Kasumi-1 (cell line): ENCODE results near the gene ANKRD34B.
"Not testable (repeated sequence)": the region's sequence is repeated elsewhere in the genome, so short reads cannot be mapped to it uniquely, and the experiment has no call there.

Source experiments
- DNase-seq, 2 experiments: peaks; one replicate each; lab custom pipeline; 2025; lab: John Stamatoyannopoulos, UW

Gene ANKRD34B

DNA sequence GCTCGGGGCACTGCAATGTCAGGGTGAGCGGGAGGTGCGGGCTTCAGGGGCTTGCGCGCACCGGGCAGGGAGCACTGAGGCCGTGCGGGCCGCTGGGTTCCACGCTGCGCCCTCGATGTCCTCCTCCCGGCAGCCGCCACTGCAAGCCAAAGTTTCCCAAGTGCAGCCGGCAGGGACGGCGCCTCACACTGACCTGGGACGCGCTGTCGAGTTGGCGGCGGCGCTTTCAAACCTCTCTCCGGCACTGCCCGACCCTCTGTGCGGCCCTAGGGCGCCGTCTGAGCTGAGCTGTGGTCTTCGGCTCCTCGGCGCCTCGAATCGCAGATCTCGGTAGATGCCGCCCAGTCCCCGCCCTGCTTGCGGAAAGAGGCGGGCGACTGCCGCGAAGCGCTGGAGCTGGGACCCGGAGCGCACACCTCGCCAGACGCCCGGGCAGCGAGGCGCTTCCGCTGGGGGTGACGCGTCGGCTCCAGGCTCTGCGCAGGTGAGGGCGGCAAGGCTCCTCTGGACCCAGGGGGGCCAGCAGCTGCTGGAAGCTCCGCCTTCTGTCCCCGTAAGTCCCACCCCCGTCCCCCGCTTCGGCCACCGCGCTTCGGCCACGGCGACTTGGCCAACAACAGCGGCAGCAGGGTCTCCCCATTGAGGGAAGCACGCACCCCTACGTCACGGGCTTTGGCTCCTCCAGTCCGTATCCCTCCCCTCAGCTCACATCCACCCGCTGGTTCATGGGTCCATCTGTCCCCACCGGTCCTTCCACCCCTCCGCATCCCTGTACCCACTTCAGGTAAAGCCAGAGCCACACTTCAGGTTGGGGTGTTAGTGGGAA is at the start of gene ANKRD34B:
TSS of gene ANKRD34B (minus strand) at position 320 of the 826 bp plus-strand sequence. CDS start 10,261 bp downstream, outside the sequence.
- DNase-seq = no peak

DNA sequence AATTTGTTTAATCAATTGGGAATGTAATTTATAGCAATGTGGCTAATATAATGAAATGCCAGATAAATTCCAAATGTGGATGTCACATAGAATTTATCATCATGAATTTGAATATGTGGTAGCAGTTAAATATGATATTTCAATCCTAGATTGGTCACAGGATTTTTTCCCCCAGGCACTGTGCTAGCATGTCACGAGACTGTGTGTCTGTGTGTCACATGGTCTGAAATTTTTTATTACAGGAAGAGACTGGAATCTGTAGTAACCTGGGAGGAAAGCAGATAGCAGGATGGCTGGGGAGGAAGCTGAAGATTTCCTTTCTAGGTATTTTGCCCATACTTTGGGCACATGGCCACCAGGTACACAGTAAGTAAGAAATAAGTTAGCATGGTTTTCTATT is 49.0 kb upstream of the ANKRD34B start:
- DNase-seq = no peak

DNA sequence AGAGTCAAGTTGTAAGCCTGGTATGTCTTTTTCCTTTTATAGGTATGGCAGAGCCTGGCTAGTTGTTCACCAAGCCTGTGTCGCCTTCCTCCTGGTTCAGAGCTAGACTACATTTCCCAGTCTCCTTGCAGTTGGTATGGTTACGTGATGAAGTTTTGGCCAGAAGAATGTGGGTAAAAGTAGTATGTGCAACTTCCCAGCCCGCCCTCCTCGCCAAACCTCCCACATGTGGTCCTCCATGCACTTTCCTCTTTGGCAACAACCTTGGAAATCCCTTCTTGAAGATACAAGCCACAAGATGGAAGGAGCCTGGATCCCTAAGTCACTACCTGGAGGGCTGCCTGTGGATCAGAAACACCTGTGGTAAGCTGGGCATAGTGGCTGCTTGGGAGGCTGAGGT is 48.4 kb upstream of the ANKRD34B start:
- DNase-seq = no peak

DNA sequence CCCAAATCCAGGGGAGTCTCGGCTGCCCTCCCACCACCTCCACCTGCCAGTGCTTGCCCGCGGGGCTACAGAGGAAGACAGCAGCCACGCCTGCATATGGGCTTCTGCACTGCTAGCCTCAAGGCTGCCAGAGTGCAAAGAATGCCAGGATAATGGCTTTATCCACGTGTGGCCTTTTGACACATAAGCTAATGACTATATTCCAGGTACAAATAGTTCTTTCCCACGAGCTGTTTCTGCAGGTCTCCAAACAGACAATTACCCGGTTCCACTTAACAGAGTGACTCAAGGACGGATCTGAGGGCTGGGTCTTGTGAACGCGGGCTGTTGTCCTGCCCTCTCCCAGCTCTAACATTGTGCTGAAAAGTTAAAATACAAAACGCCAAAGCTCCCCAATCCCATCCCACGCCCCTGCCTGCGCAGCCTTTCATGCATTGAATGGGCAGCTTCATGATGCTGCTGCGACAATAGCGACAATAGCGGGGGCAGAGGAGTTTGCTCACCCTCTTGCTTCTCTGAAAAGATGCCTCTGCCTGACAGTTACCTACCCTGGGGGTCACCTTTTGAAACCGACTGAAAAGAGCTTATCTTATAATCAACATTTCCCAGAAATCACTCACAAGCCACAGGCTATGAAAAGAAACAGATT is 45.3 kb upstream of the ANKRD34B start:
- no peak for DNase-seq

DNA sequence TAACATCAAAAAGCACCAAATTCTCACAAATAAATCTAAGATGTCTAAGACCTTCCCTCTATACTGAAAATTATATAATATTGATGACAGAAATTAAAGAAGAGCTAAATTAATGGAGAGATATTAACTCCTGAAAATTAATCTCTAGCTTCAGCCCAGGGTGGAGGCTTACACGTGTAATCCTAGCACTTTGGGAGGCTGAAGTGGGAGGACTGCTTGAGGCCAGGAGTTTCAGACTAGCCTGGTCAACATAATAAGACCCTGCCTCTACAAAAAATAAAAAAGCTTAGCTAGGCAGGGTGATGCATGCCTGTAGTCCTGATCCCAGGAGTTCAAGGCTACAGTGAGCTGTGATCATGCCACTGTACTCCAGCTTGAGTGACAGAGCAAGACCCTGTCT is 39.6 kb upstream of the ANKRD34B start:
- DNase-seq = no peak

DNA sequence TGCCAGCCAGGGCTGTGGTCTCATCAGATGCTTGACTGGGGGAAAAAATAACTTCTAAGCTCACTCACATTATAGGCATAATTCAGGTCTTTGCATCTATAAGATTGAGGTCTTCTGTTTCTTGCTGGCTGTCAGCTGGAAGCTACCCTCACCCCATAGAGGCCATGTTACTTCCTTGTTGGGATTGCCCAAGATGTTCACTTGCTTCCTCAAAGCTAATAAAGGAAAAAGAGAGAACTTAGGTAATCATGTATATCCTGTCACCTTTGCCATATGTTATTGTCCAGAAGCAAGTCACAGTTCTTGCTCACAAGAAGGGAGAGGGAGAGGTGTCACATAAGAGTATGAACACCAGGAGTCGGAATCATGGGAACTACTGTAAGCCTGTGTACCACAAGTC is 38.7 kb upstream of the ANKRD34B start:
- DNase-seq = peak; percentile 80 to 85

DNA sequence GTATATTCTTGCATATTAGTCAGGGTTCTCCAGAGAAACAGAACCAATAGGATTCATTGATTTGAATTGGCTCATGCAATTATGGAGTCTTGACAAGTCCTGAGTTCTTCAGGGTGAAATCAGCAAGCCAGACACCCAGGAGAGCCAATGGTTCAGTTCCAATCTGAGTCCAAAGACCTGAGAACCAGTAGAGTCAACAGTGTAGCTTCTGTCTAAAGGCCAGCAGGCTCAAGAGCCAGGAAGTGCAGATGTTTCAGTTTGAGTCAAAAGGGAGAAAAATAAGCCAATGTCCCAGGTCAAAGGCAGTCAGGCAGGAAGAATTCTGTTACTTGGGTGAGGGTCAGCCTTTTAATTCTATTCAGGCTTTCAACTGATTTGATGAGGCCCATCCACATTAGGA is 37.8 kb upstream of the ANKRD34B start:
- no peak for DNase-seq

DNA sequence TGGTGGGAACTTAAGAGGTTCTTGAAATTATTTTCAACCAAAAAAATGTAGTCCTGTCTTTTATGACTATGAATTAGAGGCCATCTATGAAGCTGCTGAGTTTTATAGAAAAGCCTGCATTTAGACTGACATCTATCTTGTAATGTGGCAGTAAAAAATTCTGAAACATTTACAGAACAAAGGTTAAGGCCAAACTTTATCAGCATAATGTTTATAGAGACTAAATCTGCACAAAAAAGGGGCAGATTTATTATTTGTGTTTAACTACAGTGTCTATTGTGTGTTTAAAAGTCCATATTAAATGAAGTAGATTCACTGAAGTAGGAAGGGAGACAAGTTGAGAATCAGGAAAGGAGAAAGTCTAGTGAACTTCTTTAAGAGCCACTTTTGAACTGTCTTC is 37.3 kb upstream of the ANKRD34B start:
- no peak for DNase-seq

DNA sequence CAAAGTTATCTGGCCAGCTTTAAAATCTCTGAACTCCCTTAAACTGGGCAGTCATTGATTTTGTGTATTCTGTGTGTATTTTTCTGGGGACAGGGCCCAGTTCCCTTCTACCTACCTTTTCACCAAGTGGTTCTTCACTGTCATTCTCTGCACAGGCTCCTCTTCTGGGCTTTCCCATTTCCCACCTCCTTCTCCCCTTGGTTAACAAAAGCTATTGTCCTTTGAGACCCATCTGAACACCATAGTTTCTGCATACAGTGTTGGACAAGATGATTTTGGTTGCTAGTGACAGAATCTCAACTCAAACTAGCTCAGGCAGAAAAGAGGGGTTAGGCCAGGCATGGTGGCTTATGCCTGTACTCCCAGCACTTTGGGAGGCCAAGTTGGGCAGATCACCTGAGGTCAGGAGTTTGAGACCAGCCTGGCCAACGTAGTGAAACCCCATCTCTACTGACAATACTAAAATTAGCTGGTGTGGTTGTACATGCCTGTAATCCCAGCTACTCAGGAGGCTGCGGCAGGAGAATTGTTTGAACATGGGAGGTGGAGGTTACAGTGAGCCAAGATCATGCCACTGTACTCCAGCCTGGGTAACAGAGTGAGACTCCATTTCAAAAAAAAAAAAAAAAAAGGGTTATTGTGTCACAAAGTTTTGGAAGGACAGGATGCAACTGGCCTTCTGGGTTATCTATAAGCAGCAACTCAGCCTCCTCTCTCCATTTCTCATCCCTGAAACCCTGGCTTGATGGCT is 31.0 kb upstream of the ANKRD34B start:
- peak in 1 of 2 experiments; percentile 27 for DNase-seq

DNA sequence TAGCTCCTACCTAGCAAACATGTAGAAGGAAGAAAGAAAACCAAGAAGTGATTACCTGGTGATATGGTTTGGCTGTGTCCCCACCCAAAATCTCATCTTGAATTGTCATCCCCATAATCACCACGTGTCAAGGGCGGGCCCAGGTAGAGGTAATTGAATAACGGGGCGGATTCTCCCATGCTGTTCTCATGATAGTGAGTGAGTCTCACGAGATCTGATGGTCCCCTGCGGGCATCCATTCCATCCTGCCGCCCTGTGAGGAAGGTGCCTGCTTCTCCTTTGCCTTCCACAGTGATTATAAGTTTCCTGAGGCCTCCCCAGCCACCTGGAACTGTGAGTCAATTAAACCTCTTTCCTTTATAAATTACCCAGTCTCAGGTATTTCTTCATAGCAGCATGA is 27.4 kb upstream of the ANKRD34B start:
- no peak for DNase-seq

DNA sequence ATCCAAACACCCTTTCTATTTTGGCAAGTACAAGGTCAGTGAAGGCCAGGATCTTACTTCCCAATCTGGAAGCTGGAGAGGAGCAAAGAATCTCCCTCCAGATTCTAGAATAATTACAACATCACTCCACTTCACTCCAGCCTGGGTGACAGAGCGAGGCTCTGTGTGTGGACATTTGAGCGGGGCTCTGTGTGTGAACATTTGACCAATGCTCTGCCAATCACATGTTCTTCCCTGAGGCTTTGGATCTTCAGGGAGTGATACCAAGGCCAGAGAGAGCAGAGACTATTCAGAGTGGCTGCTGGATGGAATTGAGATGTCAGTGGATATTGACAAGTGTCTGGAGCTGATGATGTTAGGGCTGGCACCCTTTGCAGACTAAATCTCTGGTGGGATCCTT is 24.7 kb upstream of the ANKRD34B start:
- no peak for DNase-seq

DNA sequence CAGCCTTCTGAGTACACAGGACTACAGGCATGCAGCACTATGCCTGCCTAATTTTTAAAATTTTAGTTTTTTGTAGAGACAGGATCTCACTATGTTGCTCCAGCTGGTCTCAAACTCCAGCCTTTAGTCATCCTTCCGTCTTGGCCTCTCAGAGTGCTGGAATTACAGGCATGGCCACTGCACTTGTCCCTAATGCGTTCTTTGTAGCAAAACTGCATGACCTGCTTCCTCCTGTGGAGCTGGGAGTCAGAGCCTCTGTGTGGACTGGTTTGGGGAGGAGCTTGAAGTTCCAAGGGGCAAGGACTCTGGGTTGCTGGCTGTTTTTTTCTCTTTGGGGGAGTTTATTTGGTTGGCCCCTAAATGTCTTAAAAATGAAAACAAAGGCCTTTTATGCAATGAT is 22.7 kb upstream of the ANKRD34B start:
- no peak for DNase-seq

DNA sequence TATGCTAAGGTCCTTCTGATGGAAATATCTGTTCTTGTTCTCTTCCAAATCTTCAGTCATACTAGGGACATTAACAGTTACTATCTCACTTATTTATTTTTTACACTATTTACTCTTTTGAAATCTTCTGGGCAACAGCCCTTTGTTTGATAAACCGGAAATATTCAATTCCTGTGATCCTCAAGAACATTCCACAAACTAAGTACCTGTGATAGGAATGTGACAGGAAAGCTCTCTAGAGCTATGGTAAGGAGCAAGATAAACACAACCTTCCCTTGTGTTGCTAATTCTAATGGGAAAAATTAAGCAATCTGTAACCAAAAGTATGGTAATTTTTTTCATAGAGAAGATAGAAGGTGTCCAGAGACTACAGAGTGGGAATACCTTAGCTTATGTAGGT is 22.0 kb upstream of the ANKRD34B start:
- no peak for DNase-seq

DNA sequence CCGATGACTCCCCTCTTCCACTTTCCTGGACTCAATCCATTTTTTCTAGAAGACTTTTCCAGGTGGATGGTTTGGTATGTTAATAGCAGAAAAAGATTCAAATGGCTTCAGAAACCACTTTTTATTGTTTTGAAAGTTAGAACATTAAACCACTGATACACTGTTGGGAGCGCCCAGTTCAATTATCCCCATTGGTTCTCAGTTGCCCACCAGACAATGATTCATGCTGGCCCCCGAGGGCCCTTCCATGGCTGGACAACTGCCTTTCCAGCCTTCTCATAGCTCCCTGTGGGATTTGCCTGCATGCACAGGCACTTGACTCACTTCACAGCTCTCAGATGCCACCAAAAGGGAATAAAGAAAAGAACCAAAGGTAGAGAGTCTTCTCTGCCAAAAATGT is 21.3 kb upstream of the ANKRD34B start:
- no peak for DNase-seq

DNA sequence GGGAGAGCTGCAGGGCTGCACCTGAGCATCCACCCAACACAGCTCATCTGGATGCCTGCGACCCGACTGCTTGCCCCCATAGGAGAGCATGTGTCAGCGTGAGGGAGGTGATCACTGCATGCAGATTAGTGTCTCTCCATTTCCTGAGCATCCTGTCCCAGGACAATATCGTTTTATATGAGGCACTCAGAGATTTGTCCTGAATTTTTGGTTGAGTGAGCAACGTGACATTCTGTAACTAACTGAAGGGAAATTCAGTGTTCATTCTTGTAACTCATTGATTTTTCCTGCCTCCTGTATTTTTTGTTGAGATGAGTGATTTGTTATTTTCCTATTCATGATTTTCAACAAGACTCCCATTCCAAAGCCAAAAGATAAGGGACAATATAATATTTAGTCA is 20.7 kb upstream of the ANKRD34B start:
- DNase-seq = no peak

DNA sequence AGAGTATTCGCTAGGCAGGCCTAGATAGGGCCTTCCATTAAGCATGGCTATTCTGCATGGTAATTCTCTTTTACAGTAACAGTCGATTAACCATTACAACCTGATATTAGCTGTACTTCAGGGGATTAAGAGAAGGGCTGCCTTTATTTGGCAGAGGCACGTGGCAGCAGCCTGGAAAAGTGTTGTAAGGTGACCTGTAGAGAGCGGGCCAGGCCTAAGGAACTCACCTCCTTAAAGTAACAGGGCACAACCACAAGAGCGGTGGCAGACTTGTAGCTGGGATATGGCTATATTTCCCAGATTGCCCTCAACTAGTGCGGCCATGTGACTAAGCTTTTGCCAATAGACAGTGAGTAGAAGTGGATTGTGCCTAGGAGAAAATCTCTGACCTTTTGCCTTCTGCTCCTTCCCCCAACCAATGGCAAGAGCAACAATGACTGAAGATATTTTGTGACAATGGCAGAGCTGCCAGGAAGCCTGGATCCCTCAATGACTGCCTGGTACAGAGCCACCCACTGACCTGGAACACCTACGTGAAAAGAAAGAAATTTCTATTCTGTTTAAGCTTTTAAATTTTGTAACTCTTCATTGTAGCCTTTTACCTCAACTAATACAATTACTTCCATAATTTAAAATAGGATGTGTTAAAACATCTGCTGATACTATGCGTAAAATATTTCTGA is 18.9 kb upstream of the ANKRD34B start:
- DNase-seq = no peak

DNA sequence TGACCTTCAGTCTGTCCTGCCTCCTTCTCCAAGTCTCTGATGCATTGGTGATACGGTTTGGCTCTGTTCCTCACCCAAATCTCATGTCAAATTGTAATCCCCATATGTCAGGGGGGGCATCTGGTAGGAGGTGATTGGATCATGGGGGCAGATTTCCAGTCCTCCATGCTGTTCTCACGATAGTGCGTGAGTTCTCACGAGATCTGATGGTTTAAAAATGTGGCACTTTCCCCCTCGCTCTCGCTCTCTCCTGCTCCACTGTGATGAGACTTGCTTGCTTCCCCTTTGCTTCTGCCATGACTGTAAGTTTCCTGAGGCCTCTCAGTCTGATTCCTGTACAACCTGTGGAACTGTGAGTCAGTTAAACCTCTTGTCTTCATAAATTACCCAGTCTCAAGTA is 14.7 kb upstream of the ANKRD34B start:
- DNase-seq = no peak

DNA sequence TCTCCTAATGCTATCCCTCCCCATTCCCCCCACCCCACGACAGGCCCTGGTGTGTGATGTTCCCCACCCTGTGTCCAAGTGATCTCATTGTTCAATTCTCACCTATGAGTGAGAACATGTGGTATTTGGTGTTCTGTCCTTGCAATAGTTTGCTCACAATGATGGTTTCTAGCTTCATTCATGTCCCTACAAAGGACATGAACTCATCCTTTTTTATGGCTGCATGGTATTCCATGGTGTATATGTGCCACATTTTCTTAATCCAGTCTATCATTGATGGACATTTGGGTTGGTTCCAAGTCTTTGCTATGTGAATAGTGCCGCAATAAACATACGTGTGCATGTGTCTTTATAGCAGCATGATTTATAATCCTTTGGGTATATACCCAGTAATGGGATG is 10.2 kb upstream of the ANKRD34B start:
- DNase-seq = not testable (repeated sequence)

DNA sequence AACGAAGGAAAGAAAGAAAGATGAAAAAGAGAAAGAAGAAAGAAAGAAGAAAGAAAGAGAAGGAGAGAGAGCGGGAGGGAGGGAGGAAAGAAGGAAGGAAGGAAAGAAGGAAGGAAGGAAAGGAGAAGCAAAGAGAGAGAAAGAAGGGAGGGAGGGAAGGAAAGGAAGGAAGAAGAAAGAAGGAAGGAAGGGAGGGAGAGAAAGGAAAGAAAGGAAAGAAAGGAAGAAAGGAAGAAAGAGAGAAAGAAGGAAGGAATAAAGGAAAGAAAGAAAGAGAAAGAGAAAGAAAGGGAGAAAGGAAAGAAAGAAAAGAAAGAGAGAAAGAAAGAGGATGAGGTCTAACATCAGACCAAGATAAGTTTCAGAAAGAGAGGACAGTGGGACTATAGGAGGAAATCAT is 9.0 kb upstream of the ANKRD34B start:
- DNase-seq = no peak

DNA sequence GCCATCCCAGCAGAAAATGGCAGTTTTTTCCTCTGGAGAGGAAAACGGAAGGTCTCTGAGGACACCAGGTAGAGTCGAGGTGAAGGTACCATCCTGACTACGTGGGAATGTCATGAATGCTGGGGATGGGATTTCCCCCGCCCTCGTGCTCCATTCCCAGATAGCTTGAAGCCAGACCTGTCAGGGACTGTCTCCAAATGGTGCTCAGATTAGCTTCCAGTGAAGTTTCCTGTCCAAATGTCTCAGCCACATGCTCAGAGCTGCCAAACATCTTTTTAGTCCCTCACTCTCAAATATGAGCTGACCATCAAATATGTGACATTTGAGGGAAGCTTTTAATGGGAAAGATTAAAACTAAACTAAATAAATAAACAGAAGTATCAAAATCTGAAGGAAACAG is 7.6 kb upstream of the ANKRD34B start:
- DNase-seq = no peak

DNA sequence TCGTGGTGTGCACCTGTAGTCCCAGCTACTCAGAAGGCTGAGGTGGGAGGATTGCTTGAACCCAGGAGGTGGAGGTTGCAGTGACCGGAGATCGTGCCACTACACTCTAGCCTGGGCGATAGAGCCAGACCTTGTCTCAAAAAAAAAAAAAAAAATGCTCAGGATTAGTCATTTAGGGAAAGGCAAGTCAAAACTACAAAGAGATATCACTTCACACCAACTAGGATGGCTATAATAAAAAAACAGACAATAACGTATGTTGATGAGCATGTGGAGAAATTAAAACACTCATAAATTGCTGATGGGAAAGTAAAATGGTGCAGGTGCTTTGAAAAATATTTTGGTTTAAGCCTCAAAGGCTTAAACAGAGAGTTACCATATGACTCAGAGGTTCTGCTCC is 6.3 kb upstream of the ANKRD34B start:
- DNase-seq = no peak

DNA sequence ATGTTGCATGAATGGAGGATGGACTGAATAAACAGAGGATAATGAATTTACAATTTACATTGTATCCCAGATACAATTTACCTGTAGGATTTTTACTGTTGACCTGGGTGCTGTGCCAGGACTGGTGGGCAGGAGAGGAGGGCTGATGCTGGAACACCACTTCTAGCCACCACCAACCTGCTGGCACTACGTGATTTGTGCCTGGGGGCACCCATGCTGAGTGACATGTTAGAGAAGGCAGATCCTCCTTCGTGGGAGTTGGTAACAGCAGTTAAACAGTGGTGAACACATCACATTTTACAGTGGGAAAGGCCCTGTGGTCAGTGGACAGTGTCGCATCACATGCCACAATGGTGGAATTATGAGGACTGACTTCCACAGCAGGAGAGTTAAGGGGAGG is 3.0 kb upstream of the ANKRD34B start:
- DNase-seq = no peak
